GM19395 (cell line): ENCODE data around the gene RFWD3.
"Not testable (repeated sequence)": the region's sequence is repeated elsewhere in the genome, so short reads cannot be mapped to it uniquely, and the experiment has no call there.

Experiments used
- ATAC-seq: cut with Tn5 transposase; IDR thresholded peaks from one replicate; pipeline ENCODE4 v1.9.1; 2021; ENCODE audit warnings: mild to moderate bottlenecking, moderate library complexity; ENCODE audit not compliant: unreplicated experiment

RFWD3 gene

GRCh38 chr16:74666425-74667254 is at the start of gene RFWD3:
Gene RFWD3 (minus strand): TSS chr16:74666877. CDS start chr16:74661449, 5,428 bp downstream.
- peak; percentile 100 for ATAC-seq

- ATAC-seq = no peak
Measured at GRCh38 chr16:74716355-74716754, 49.7 kb upstream of the RFWD3 start.

GRCh38 chr16:74713876-74714275 is 47.2 kb upstream of the RFWD3 start:
- no peak for ATAC-seq

- ATAC-seq = no peak
Measured at GRCh38 chr16:74713325-74713724, 46.6 kb upstream of the RFWD3 start.

GRCh38 chr16:74711938-74712337 is 45.3 kb upstream of the RFWD3 start:
- ATAC-seq = no peak

GRCh38 chr16:74710401-74710800 is 43.7 kb upstream of the RFWD3 start:
- no peak for ATAC-seq

GRCh38 chr16:74709441-74709877 is 42.8 kb upstream of the RFWD3 start:
- ATAC-seq = peak; percentile 94

GRCh38 chr16:74700438-74701225 is 34.0 kb upstream of the RFWD3 start, which contains the start of gene MLKL:
Gene MLKL (minus strand): TSS chr16:74700862. CDS start chr16:74695757, 5,105 bp downstream.
- ATAC-seq = peak; percentile 54

- peak; percentile 31 for ATAC-seq
Measured at GRCh38 chr16:74700116-74700437, 33.4 kb upstream of the RFWD3 start.

GRCh38 chr16:74699666-74700065 is 33.0 kb upstream of the RFWD3 start:
- no peak for ATAC-seq

GRCh38 chr16:74698222-74698621 is 31.5 kb upstream of the RFWD3 start:
- ATAC-seq = no peak

GRCh38 chr16:74695450-74696422 is 29.1 kb upstream of the RFWD3 start:
- ATAC-seq = peak; percentile 77

GRCh38 chr16:74691093-74691855 is 24.6 kb upstream of the RFWD3 start:
- no peak for ATAC-seq

GRCh38 chr16:74682556-74682955 is 15.9 kb upstream of the RFWD3 start:
- no peak for ATAC-seq

- ATAC-seq = no peak
Measured at GRCh38 chr16:74680681-74681080, 14.0 kb upstream of the RFWD3 start.

GRCh38 chr16:74679983-74680382 is 13.3 kb upstream of the RFWD3 start:
- ATAC-seq = no peak

GRCh38 chr16:74677868-74678267 is 11.2 kb upstream of the RFWD3 start:
- no peak for ATAC-seq

GRCh38 chr16:74673876-74674275 is 7.2 kb upstream of the RFWD3 start:
- no peak for ATAC-seq

GRCh38 chr16:74668877-74669276 is 2.2 kb upstream of the RFWD3 start:
- not testable (repeated sequence) for ATAC-seq

- ATAC-seq = no peak
Measured at GRCh38 chr16:74667255-74667700, 601 bp upstream of the RFWD3 start.
